Thoracic aorta (tissue), 2 donors: ENCODE measurements around the gene SPI1. TPM values are rescaled to one million over a fixed set of nuclear protein-coding genes. Genes with fewer than 3 reads are reported as not detected.
A peak's percentile ranks its signal among the peaks of the same experiment; 100 is the strongest.
"Not testable (repeated sequence)": the region's sequence is repeated elsewhere in the genome, so short reads cannot be mapped to it uniquely, and the experiment has no call there.

Experiments
- ATAC-seq: fragments of 150-250 bp; one replicate; pipeline ENCODE4 v1.8.0; 2017; ENCODE audit warnings: low read depth; ENCODE audit not compliant: insufficient number of reproducible peaks, low FRiP score
- DNase-seq: peaks from one replicate; pipeline ENCODE4 v3.0.0-alpha.2; 2020; ENCODE audit warnings: low spot score
- H3K27ac ChIP-seq, 2 donors: fragments of 200-600 bp; sonication (generic); 1 replicate in 1 of 2; 2 replicates in 1 of 2; pipeline ENCODE4 v1.5.1; 2016; ENCODE audit warnings: mild to moderate bottlenecking in 2 of 2, moderate library complexity in 2 of 2
- H3K27me3 ChIP-seq: fragments of 200-600 bp; sonication (generic); replicated peaks from 2 replicates; pipeline ENCODE4 v1.6.0; 2016; ENCODE audit warnings: mild to moderate bottlenecking; ENCODE audit not compliant: insufficient read depth
- H3K36me3 ChIP-seq: fragments of 200-600 bp; sonication (generic); one replicate; pipeline ENCODE4 v1.5.1; 2016
- H3K4me1 ChIP-seq, 2 donors: fragments of 200-600 bp; sonication (generic); 1 replicate in 1 of 2; 2 replicates in 1 of 2; pipeline versions ENCODE4 v1.5.1 to v1.6.0; 2016; ENCODE audit warnings: low read depth in 2 of 2, mild to moderate bottlenecking in 1 of 2; ENCODE audit not compliant: control insufficient read depth in 1 of 2
- H3K4me3 ChIP-seq: fragments of 200-600 bp; sonication (generic); 2 replicates; pipeline ENCODE4 v1.5.1; 2016; ENCODE audit warnings: mild to moderate bottlenecking
- H3K9me3 ChIP-seq: fragments of 200-600 bp; sonication (generic); 2 replicates; pipeline ENCODE4 v1.5.1; 2016
- total RNA-seq, 2 donors: library from RNA; depleted of rRNA; stranded (reverse); fragments of >200 nt; gene quantifications; one replicate each; pipeline versions ENCODE4 v1.1.0 to v1.2.3, GENCODE V29; 2016
- TF ChIP-seq, protein P1 (sequence below): fragments of 200-600 bp; sonication (generic); IDR thresholded peaks from one replicate; pipeline ENCODE4 v1.5.1; 2019; ENCODE audit warnings: antibody characterized with exemption

The SPI1 gene
- total RNA-seq, 2 donors from 2014 or later = 35.0 to 44.4 TPM

DNA sequence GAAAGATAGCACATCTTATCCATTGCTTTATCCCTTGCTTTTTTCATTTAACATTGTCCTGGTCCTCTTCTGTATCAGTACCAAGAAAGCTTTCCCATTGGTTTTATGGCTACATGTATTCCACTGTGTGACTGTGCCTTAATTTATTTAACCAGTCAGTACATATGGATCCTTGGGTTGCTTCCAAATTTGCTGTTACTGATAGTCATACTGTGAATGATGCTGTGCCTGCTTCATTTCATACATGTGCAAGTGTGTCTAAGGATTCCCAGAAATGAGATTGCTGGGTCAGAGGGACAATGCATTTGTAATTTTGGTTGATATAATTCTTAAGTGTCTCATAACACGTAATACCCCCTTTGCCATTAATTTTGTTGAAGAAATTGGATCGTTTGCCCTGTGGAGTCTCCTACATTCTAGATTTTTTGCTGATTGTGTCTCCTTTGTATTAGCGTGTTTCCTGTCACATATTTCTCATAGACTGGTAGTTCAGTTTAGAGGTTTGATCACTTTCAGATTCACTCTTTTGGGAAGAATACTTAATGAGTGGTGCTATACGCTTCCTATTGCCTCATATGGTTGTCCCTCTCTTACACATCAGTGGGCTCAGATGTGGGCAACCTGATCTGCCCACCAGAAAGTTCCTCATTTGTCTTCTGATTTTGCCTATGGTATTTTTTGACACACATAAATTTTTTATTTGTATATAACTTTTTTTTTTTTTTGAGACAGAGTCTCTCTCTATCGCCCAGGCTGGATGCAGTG lies 61.1 kb downstream of the SPI1 start:
- no peaks in the 10 kb centered on the region for H3K9me3 ChIP-seq
- DNase-seq (no peak), ATAC-seq (no peak)
- H3K4me3 ChIP-seq = no peak overlapping the region
- TF ChIP-seq, protein P1, sequence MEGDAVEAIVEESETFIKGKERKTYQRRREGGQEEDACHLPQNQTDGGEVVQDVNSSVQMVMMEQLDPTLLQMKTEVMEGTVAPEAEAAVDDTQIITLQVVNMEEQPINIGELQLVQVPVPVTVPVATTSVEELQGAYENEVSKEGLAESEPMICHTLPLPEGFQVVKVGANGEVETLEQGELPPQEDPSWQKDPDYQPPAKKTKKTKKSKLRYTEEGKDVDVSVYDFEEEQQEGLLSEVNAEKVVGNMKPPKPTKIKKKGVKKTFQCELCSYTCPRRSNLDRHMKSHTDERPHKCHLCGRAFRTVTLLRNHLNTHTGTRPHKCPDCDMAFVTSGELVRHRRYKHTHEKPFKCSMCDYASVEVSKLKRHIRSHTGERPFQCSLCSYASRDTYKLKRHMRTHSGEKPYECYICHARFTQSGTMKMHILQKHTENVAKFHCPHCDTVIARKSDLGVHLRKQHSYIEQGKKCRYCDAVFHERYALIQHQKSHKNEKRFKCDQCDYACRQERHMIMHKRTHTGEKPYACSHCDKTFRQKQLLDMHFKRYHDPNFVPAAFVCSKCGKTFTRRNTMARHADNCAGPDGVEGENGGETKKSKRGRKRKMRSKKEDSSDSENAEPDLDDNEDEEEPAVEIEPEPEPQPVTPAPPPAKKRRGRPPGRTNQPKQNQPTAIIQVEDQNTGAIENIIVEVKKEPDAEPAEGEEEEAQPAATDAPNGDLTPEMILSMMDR = no peak
- peaks cover 27% of the 10 kb centered on the region for H3K36me3 ChIP-seq
- H3K27me3 ChIP-seq = no peaks in the 10 kb centered on the region
- H3K27ac ChIP-seq = no peak overlapping the region
- no peaks in the 10 kb centered on the region for H3K4me1 ChIP-seq

DNA sequence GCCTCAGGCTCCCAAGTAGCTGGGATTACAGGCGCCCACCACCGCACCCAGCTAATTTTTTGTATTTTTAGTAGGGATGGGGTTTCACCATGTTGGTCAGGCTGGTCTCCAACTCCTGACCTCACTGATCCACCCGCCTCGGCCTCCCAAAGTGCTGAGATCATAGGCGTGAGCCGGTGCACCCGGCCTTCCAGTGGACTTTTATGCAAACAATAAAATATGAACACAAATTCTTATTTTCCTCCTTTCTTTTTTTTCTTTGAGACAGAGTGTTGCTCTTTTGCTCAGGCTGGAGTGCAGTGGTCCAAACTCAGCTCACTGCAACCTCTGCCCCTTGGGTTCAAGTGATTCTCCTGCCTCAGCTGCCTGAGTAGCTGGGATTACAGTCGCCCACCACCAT lies 61.8 kb downstream of the SPI1 start:
- H3K4me3 ChIP-seq, H3K27me3 ChIP-seq, H3K9me3 ChIP-seq, H3K27ac ChIP-seq, ATAC-seq, DNase-seq, H3K4me1 ChIP-seq: not testable (repeated sequence)
- peaks cover 33% of the 10 kb centered on the region for H3K36me3 ChIP-seq

DNA sequence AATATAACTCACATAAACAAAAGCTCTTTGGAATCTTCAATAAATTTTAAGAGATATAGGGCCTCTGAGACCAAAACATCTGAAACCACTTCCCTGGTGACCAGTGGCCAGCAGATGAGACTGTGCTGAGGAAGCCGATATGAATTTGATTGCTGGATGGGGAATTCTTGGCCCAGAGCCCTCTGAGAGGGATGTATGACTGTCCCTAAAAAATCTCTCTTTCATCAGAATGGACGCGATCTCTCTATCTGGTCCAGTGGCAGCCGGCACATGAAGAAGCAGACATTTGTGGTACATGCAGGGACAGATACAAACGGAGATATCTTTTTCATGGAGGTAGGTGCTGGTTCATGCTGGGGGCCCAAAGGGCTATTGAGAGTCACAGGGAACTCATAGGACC lies 63.4 kb downstream of the SPI1 start:
- ATAC-seq = no peak
- Histone ChIP-seq H3K27me3 (no peaks in the 10 kb centered on the region), H3K36me3 (peaks cover 48% of the 10 kb centered on the region), H3K27ac (no peak overlapping the region), H3K4me1 (no peaks in the 10 kb centered on the region), H3K9me3 (no peaks in the 10 kb centered on the region), H3K4me3 (no peak overlapping the region)
- TF ChIP-seq, protein P1 = no peak
- no peak for DNase-seq

DNA sequence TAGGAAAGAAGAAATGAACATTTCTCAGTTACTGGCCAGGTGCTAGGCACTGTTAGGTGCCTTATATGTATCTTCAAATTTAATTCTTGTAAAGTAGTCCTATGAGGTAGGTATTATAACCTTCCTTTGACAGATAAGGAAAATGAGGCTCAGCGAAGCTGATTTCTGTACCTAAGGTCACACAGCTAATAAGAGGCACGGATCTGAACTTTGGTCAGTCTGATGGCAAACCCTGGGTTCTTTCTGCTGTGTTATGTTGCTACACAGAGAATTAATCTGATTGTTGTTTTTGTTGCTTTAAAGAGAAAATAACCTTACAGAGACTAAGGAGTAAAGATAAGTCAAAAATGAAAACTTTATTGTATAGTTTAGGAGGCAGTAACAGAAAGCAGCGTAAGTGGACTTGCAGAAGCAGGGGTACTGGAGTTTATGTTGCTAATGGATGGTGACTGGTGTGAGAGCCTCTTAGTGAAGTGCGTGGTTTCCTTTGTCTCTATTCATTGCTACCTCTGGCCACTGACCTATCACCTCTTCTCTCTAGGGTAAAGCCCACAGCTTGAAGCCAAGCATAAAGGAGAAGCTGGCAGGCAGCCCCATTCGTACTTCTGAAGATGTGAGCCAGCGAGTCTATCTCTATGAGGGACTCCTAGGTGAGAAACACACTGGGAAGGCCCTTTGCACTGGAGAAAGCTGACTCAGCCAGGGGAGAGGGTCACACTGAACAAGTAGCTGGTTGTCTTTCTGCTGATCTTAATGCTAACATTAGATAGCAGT lies 70.1 kb downstream of the SPI1 start:
- TF ChIP-seq, protein P1 = no peak
- no peaks in the 10 kb centered on the region for H3K9me3 ChIP-seq
- DNase-seq = no peak
- no peak overlapping the region for H3K27ac ChIP-seq
- no peak for ATAC-seq
- peaks cover 11 to 24% of the 10 kb centered on the region in 2 donors for H3K4me1 ChIP-seq
- no peak overlapping the region for H3K4me3 ChIP-seq
- peaks cover 54% of the 10 kb centered on the region for H3K36me3 ChIP-seq
- no peaks in the 10 kb centered on the region for H3K27me3 ChIP-seq

DNA sequence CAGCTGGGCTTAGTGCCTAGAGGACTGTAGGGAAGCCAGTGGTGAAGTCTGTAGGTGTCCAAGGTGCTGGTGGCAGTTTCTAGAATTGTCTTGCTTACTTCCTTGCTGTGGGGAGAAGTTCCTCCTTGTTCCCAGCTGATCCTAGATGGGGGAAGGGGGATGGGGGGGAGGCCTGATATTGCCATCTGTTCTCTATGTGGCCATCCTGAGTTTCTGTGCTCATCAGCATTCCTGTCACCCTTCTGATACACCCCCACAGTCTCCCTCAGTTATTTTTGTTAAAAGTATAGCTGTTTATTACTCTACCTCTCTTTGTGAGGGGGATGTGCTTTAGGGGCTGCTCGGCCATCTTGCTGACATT lies 71.9 kb downstream of the SPI1 start:
- TF ChIP-seq, protein P1 = no peak
- no peak for ATAC-seq
- no peak for DNase-seq
- peak overlapping the region; percentile 60 to 83 for H3K27ac ChIP-seq
- no peak overlapping the region for H3K4me3 ChIP-seq
- H3K27me3 ChIP-seq = no peaks in the 10 kb centered on the region
- H3K36me3 ChIP-seq = peaks cover 53% of the 10 kb centered on the region
- H3K4me1 ChIP-seq = peaks cover 11 to 24% of the 10 kb centered on the region in 2 donors
- no peaks in the 10 kb centered on the region for H3K9me3 ChIP-seq
